Neural progenitor cell (in vitro differentiated cells): Measurements from ENCODE around the gene MAGI2. TPM values are rescaled to one million over a fixed set of nuclear protein-coding genes. Genes with fewer than 3 reads are reported as not detected.

Experiments
- DNase-seq: peaks from one replicate; pipeline ENCODE4 v3.0.0-alpha.2; 2016; ENCODE audit warnings: low spot score
- H2AFZ ChIP-seq: fragments of 200-600 bp; sonication (generic); replicated peaks from 2 replicates; pipeline ENCODE4 v1.6.1; 2016; ENCODE audit warnings: antibody characterized with exemption
- H3F3A ChIP-seq: fragments of 200-600 bp; sonication (generic); 2 replicates; pipeline ENCODE4 v1.6.1; 2016; ENCODE audit warnings: antibody characterized with exemption, low read depth
- H3K27ac ChIP-seq: fragments of 200-600 bp; sonication (generic); 2 replicates; pipeline ENCODE4 v1.5.1; 2016; ENCODE audit warnings: mild to moderate bottlenecking
- H3K27me3 ChIP-seq: fragments of 200-600 bp; sonication (generic); 2 replicates; pipeline ENCODE4 v1.6.1; 2016; ENCODE audit warnings: mild to moderate bottlenecking, moderate library complexity
- H3K36me3 ChIP-seq: fragments of 200-600 bp; sonication (generic); 2 replicates; pipeline ENCODE4 v1.5.1; 2016
- H3K4me1 ChIP-seq: fragments of 200-600 bp; sonication (generic); 2 replicates; pipeline ENCODE4 v1.6.1; 2016; ENCODE audit warnings: mixed run types
- H3K4me2 ChIP-seq: fragments of 200-600 bp; sonication (generic); 2 replicates; pipeline ENCODE4 v1.6.1; 2016
- H3K4me3 ChIP-seq: fragments of 200-600 bp; sonication (generic); 2 replicates; pipeline ENCODE4 v1.5.1; 2016
- H3K79me2 ChIP-seq: fragments of 200-600 bp; sonication (generic); 2 replicates; pipeline ENCODE4 v1.6.1; 2016; ENCODE audit warnings: low read depth
- H3K9ac ChIP-seq: fragments of 200-600 bp; sonication (generic); 2 replicates; pipeline ENCODE4 v1.6.1; 2016
- H3K9me3 ChIP-seq: fragments of 200-600 bp; sonication (generic); 2 replicates; pipeline ENCODE4 v1.5.1; 2016; ENCODE audit warnings: low read depth
- H4K20me1 ChIP-seq: fragments of 200-600 bp; sonication (generic); 2 replicates; pipeline ENCODE4 v1.6.1; 2016; ENCODE audit warnings: low read depth
- H3K27ac Mint-ChIP-seq: 3 replicates; pipeline ENCODE4 v1.8.0; 2021; ENCODE audit warnings: mixed read lengths
- H3K27me3 Mint-ChIP-seq: 2 replicates; pipeline ENCODE4 v1.8.0; 2022; ENCODE audit warnings: low read depth, mild to moderate bottlenecking, inconsistent platforms, moderate library complexity, mixed read lengths; ENCODE audit not compliant: insufficient read depth
- H3K36me3 Mint-ChIP-seq: 3 replicates; pipeline ENCODE4 v1.8.0; 2021; ENCODE audit warnings: mixed read lengths
- H3K4me1 Mint-ChIP-seq: 3 replicates; pipeline ENCODE4 v1.8.0; 2021; ENCODE audit warnings: mixed read lengths
- H3K4me3 Mint-ChIP-seq: 3 replicates; pipeline ENCODE4 v1.8.0; 2021; ENCODE audit warnings: mild to moderate bottlenecking, moderate library complexity, mixed read lengths
- H3K9me3 Mint-ChIP-seq: 3 replicates; pipeline ENCODE4 v1.8.0; 2020; ENCODE audit warnings: mixed read lengths
- CTCF ChIP-seq: fragments of 200-600 bp; sonication (generic); IDR thresholded peaks from 2 replicates; pipeline ENCODE4 v1.5.1; 2017; ENCODE audit warnings: antibody characterized with exemption, mild to moderate bottlenecking
- EZH2 ChIP-seq: fragments of 200-600 bp; sonication (generic); IDR thresholded peaks from 2 replicates; pipeline ENCODE4 v1.6.1; 2017; ENCODE audit warnings: antibody characterized with exemption, mild to moderate bottlenecking, moderate library complexity
- EZH2phosphoT487 ChIP-seq: fragments of 200-600 bp; sonication (generic); IDR thresholded peaks from 2 replicates; pipeline ENCODE4 v1.6.1; 2017; ENCODE audit warnings: antibody characterized with exemption
- total RNA-seq: library from RNA; depleted of rRNA; stranded (reverse); fragments of >200 nt; gene quantifications from 2 replicates; pipeline ENCODE4 v1.2.3, GENCODE V29; 2015; ENCODE audit warnings: low replicate concordance

MAGI2 gene
- total RNA-seq, 1 donor from 2014 or later = 5.8 TPM

GRCh38 chr7:78039790-78040776, 1413.4 kb downstream of the MAGI2 start:
- peaks cover 7% of the 10 kb centered on the region for H3F3A ChIP-seq
- no peak overlapping the region for H3K27ac ChIP-seq
- H3K27ac Mint-ChIP-seq = peak overlapping the region; percentile 94
- H3K27me3 Mint-ChIP-seq = peaks cover 5% of the 10 kb centered on the region
- no peaks in the 10 kb centered on the region for H4K20me1 ChIP-seq
- peak overlapping the region; percentile 63 for H3K4me2 ChIP-seq
- H3K27me3 ChIP-seq = no peaks in the 10 kb centered on the region
- H3K4me3 ChIP-seq = no peak overlapping the region
- peak overlapping the region; percentile 28 for H2AFZ ChIP-seq
- H3K9me3 Mint-ChIP-seq = peaks cover 2% of the 10 kb centered on the region
- peaks cover 23% of the 10 kb centered on the region for H3K4me1 ChIP-seq
- no peaks in the 10 kb centered on the region for H3K9me3 ChIP-seq
- H3K9ac ChIP-seq = no peak overlapping the region
- H3K79me2 ChIP-seq = no peaks in the 10 kb centered on the region
- DNase-seq = peak; percentile 70
- H3K36me3 Mint-ChIP-seq = no peaks in the 10 kb centered on the region
- H3K4me3 Mint-ChIP-seq = peak overlapping the region; percentile 7
- TF ChIP-seq EZH2phosphoT487 (no peak), CTCF (peak; percentile 58)
- H3K36me3 ChIP-seq = no peaks in the 10 kb centered on the region
- H3K4me1 Mint-ChIP-seq = peaks cover 35% of the 10 kb centered on the region

- no peak overlapping the region for H3K4me2 ChIP-seq
- H3K9me3 ChIP-seq = no peaks in the 10 kb centered on the region
- H3K4me3 ChIP-seq = no peak overlapping the region
- Mint-ChIP-seq H3K36me3 (no peaks in the 10 kb centered on the region), H3K4me1 (peaks cover 35% of the 10 kb centered on the region), H3K4me3 (no peak overlapping the region), H3K9me3 (peaks cover 2% of the 10 kb centered on the region), H3K27me3 (peaks cover 6% of the 10 kb centered on the region), H3K27ac (peak overlapping the region; percentile 96)
- no peaks in the 10 kb centered on the region for H3K36me3 ChIP-seq
- H3K27ac ChIP-seq = no peak overlapping the region
- peaks cover 7% of the 10 kb centered on the region for H3F3A ChIP-seq
- no peak overlapping the region for H2AFZ ChIP-seq
- no peaks in the 10 kb centered on the region for H4K20me1 ChIP-seq
- H3K27me3 ChIP-seq = no peaks in the 10 kb centered on the region
- H3K79me2 ChIP-seq = no peaks in the 10 kb centered on the region
- no peak overlapping the region for H3K9ac ChIP-seq
- TF ChIP-seq EZH2 (no peak), EZH2phosphoT487 (no peak), CTCF (no peak)
- peaks cover 23% of the 10 kb centered on the region for H3K4me1 ChIP-seq
- DNase-seq = no peak
Measured at GRCh38 chr7:78038465-78039080, 1414.9 kb downstream of the MAGI2 start.

DNA sequence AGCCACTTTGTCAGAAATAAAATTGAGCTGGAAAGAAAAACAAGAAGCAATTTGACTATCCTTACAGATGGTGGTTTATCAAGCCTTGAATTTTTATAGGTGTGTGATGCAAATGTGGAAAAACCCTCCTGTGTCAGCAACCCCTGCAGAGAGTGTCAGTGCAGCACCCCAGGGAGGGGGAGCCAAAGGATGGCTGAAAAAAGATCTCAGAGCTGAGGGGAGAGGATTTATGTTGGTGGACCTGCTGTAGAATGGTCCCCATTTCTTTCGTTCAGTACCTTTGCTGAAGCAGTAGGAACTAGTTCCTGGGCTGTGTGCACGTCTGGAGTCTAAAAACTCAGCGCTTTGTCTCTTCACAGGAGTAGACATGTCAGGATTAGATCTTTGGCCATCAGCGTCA, 1415.9 kb downstream of the MAGI2 start:
- peaks cover 2% of the 10 kb centered on the region for H3K9me3 Mint-ChIP-seq
- no peak overlapping the region for H2AFZ ChIP-seq
- no peak overlapping the region for H3K9ac ChIP-seq
- H3K27ac ChIP-seq = no peak overlapping the region
- no peak for DNase-seq
- no peak overlapping the region for H3K4me3 ChIP-seq
- peaks cover 23% of the 10 kb centered on the region for H3K4me1 ChIP-seq
- TF ChIP-seq EZH2phosphoT487 = no peak
- TF ChIP-seq CTCF = no peak
- TF ChIP-seq EZH2 = no peak
- peaks cover 7% of the 10 kb centered on the region for H3F3A ChIP-seq
- H3K27me3 ChIP-seq = no peaks in the 10 kb centered on the region
- H4K20me1 ChIP-seq = no peaks in the 10 kb centered on the region
- H3K27me3 Mint-ChIP-seq = peaks cover 8% of the 10 kb centered on the region
- peak overlapping the region; percentile 10 for H3K4me2 ChIP-seq
- no peaks in the 10 kb centered on the region for H3K9me3 ChIP-seq
- no peak overlapping the region for H3K4me3 Mint-ChIP-seq
- H3K79me2 ChIP-seq = no peaks in the 10 kb centered on the region
- H3K4me1 Mint-ChIP-seq = peaks cover 35% of the 10 kb centered on the region
- no peak overlapping the region for H3K27ac Mint-ChIP-seq
- no peaks in the 10 kb centered on the region for H3K36me3 Mint-ChIP-seq
- H3K36me3 ChIP-seq = no peaks in the 10 kb centered on the region
